Body of pancreas (tissue), 4 donors: ENCODE results near the gene ZNF516. TPM values are rescaled to one million over a fixed set of nuclear protein-coding genes. Genes with fewer than 3 reads are reported as not detected.

Experiments
- ATAC-seq: fragments of 150-250 bp; one replicate; pipeline ENCODE4 v1.9.1; 2016
- DNase-seq, 4 donors: peaks; one replicate each; pipeline ENCODE4 v3.0.0-alpha.2; 2019
- H3K27ac ChIP-seq, 4 donors: fragments of 200-600 bp; sonication (generic); 1 replicate in 3 of 4; 2 replicates in 1 of 4; pipeline versions ENCODE4 v1.5.1 to v1.6.1; 2016 to 2019; ENCODE audit warnings: mild to moderate bottlenecking in 1 of 4, mixed read lengths in 1 of 4, moderate library complexity in 1 of 4
- H3K27me3 ChIP-seq, 2 donors: fragments of 200-600 bp; sonication (generic); one replicate each; pipeline ENCODE4 v1.6.0; 2016; ENCODE audit warnings: mild to moderate bottlenecking in 1 of 2
- H3K36me3 ChIP-seq, 2 donors: fragments of 200-600 bp; sonication (generic); replicated peaks in 1 of 2; 2 replicates each; pipeline ENCODE4 v1.5.1; 2016; ENCODE audit warnings: low read depth in 2 of 2; ENCODE audit not compliant: insufficient read depth in 1 of 2
- H3K4me1 ChIP-seq: fragments of 200-600 bp; sonication (generic); one replicate; pipeline ENCODE4 v1.6.0; 2016
- H3K4me3 ChIP-seq, 2 donors: fragments of 200-600 bp; sonication (generic); 1 replicate in 1 of 2; 2 replicates in 1 of 2; pipeline ENCODE4 v1.5.1; 2016 to 2019
- H3K9me3 ChIP-seq, 3 donors: fragments of 200-600 bp; sonication (generic); 1 replicate in 2 of 3; 2 replicates in 1 of 3; pipeline ENCODE4 v1.5.1; 2016
- CTCF ChIP-seq, 7 experiments: fragments of 450-650 bp in 4 of 7; fragments of 200-600 bp in 3 of 7; sonication (generic) in 3 of 7; IDR thresholded peaks; one replicate each; pipeline ENCODE4 v1.5.1; 2016 to 2019; ENCODE audit warnings: antibody characterized with exemption in 7 of 7
- POLR2A ChIP-seq, 3 donors: fragments of 450-650 bp; IDR thresholded peaks; one replicate each; pipeline ENCODE4 v1.6.1; 2016; ENCODE audit warnings: antibody characterized with exemption in 3 of 3, mild to moderate bottlenecking in 2 of 3
- WGBS, 2 donors: methylation state at CpG; one replicate each; pipeline ENCODE4 v1.1.5; 2017; 5-methylcytosine and 5-hydroxymethylcytosine counted together
- intact Hi-C: fragments of 100-400 bp; cut with DNase I; formaldehyde crosslinking; loops from one replicate; pipeline ENCODE4 v1.15.1; 2023
- total RNA-seq, 2 donors: library from RNA; depleted of rRNA; stranded (reverse); fragments of >200 nt; gene quantifications; one replicate each; pipeline ENCODE4 v1.1.0, GENCODE V29; 2016

ZNF516 gene
- total RNA-seq, 2 donors from 2014 or later, result 13.5 to 16.5 TPM

GRCh38 chr18:76495435-76496193 is 572 bp upstream of the ZNF516 start:
- intact Hi-C loops, result no loop called here
- no peaks in the 10 kb centered on the region for H3K27me3 ChIP-seq

GRCh38 chr18:76494231-76495005 is 624 bp downstream of the ZNF516 start:
- peak; percentile 36 to 43 (median 40) for DNase-seq
- no peaks in the 10 kb centered on the region for H3K9me3 ChIP-seq
- ATAC-seq, result no peak
- 0 to 1% methylated on average over 45 to 48 of the region's 56 CpGs for WGBS, 2 donors
- H3K27ac ChIP-seq, result peak overlapping the region; percentile 81 to 91 (median 90)
- H3K4me1 ChIP-seq, result peaks cover 17% of the 10 kb centered on the region
- TF ChIP-seq POLR2A (IDR thresholded peaks at IDR 0.05) (no peak), CTCF (IDR thresholded peaks at IDR 0.05) (no peak)
- H3K36me3 ChIP-seq, result no peaks in the 10 kb centered on the region
- peak overlapping the region; percentile 6 to 64 for H3K4me3 ChIP-seq
- no peaks in the 10 kb centered on the region for H3K27me3 ChIP-seq
- intact Hi-C loops, result no loop called here

More at GRCh38 chr18:76495435-76496193, 572 bp upstream of the ZNF516 start:
- Histone ChIP-seq H3K9me3 (no peaks in the 10 kb centered on the region), H3K36me3 (no peaks in the 10 kb centered on the region), H3K4me1 (peaks cover 6% of the 10 kb centered on the region), H3K27ac (peak overlapping the region; percentile 38 to 73 (median 48)), H3K4me3 (peak overlapping the region; percentile 42 to 55)
- 0% methylated on average over 8 to 43 of the region's 43 CpGs for WGBS, 2 donors
- TF ChIP-seq POLR2A (IDR thresholded peaks at IDR 0.05), result peak in 2 of 3 donors; percentile 62 to 68
- no peak for TF ChIP-seq CTCF (IDR thresholded peaks at IDR 0.05)
- peak in 3 of 4 donors; percentile 36 to 64 (median 40) for DNase-seq
- peak; percentile 17 for ATAC-seq

GRCh38 chr18:76493213-76494161 is 1.6 kb downstream of the ZNF516 start:
- Histone ChIP-seq H3K27ac (peak overlapping the region; percentile 81 to 91 (median 90)), H3K36me3 (no peaks in the 10 kb centered on the region), H3K4me1 (peaks cover 26% of the 10 kb centered on the region), H3K9me3 (no peaks in the 10 kb centered on the region), H3K4me3 (peak overlapping the region; percentile 27 to 64), H3K27me3 (no peaks in the 10 kb centered on the region)
- 0 to 1% methylated on average over 30 of the region's 31 CpGs for WGBS, 2 donors
- TF ChIP-seq POLR2A (IDR thresholded peaks at IDR 0.05) (no peak), CTCF (IDR thresholded peaks at IDR 0.05) (no peak)
- ATAC-seq (peak; percentile 50), DNase-seq (peak in 1 of 4 donors; percentile 40)
- intact Hi-C loops, result no loop called here

- Histone ChIP-seq H3K36me3 (no peaks in the 10 kb centered on the region), H3K27me3 (no peaks in the 10 kb centered on the region), H3K27ac (peak overlapping the region; percentile 81 to 91 (median 90)), H3K4me3 (peak overlapping the region; percentile 27 to 64), H3K4me1 (peaks cover 32% of the 10 kb centered on the region), H3K9me3 (no peaks in the 10 kb centered on the region)
- peak; percentile 84 for ATAC-seq
- peak; percentile 98 to 100 (median 99) for DNase-seq
- TF ChIP-seq CTCF (IDR thresholded peaks at IDR 0.05), result no peak
- peak in 2 of 3 donors; percentile 46 to 61 for TF ChIP-seq POLR2A (IDR thresholded peaks at IDR 0.05)
- intact Hi-C loops, result no loop called here
- WGBS, 2 donors, result 0% methylated on average over 25 to 31 of the region's 31 CpGs
Measured at GRCh38 chr18:76492669-76493212, 2.3 kb downstream of the ZNF516 start.
